Activated T-cell treated with anti-CD3 and anti-CD28 coated beads, Interleukin-2, amount 50 U/mL, for 4 hours (primary cell): Measurements from ENCODE around the gene FZR1. TPM values are rescaled to one million over a fixed set of nuclear protein-coding genes. Genes with fewer than 3 reads are reported as not detected.
"Not testable (repeated sequence)": the region's sequence is repeated elsewhere in the genome, so short reads cannot be mapped to it uniquely, and the experiment has no call there.

Experiments used
- ATAC-seq, 2 donors: fragments of 200-7000 bp; cut with Tn5 transposase; one replicate each; pipeline ENCODE4 v1.10.0; 2021
- DNase-seq: peaks from one replicate; pipeline ENCODE4 v3.0.0-alpha.2; 2020
- H3K27me3 Mint-ChIP-seq: one replicate; pipeline ENCODE4 v1.8.0; 2021; ENCODE audit warnings: low read depth, mixed read lengths
- H3K36me3 Mint-ChIP-seq: one replicate; pipeline ENCODE4 v1.8.0; 2022; ENCODE audit warnings: mixed read lengths; ENCODE audit not compliant: insufficient read depth
- H3K4me1 Mint-ChIP-seq: one replicate; pipeline ENCODE4 v1.8.0; 2021; ENCODE audit warnings: low read depth, mixed read lengths
- H3K4me3 Mint-ChIP-seq: one replicate; pipeline ENCODE4 v1.8.0; 2021; ENCODE audit warnings: mild to moderate bottlenecking, moderate library complexity, mixed read lengths
- H3K9me3 Mint-ChIP-seq: one replicate; pipeline ENCODE4 v1.8.0; 2021; ENCODE audit warnings: mixed read lengths
- total RNA-seq, 3 donors: library from RNA; stranded (reverse); gene quantifications; one replicate each; pipeline ENCODE4 v1.2.1, GENCODE V29; 2021

FZR1 gene
- total RNA-seq, 3 donors from 2014 or later: 30.4 to 38.1 (median 33.2) TPM

DNA sequence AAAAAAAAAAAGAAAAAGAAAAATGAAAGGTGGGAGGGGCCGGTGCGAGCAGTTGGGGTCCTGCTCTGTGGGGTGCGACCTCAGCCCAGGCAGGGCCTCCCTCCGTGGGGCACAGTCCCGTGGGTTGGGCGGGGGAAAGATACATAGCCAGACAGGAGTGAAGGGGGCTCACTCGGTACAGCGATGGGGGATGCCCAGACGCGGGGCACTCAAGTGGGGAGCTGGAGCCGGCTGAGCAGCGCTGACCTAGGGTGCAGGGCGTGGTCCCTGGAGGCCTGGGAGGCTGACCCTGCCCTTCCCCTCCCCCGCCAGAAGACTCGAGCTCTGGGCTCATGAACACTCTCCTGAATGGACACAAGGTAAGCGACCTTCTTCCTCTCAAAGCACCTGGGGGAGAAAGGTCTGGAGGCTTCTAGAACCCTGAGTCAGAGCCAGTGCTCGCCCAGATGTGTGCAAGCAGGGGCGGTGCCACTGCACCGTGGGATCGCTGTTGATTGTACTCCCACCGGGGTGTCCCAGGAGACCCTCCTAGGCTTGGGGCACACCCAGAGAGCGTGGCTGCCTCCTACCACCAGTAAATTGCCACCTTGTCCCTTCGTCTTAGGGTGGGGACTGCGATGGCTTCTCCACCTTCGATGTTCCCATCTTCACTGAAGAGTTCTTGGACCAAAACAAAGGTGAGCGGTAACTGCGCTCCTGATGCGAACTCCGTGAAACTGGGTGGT is 70.0 kb downstream of the FZR1 start:
- DNase-seq (no peak), ATAC-seq (no peak)
- no peaks in the 10 kb centered on the region for H3K9me3 Mint-ChIP-seq
- peaks cover 9% of the 10 kb centered on the region for H3K36me3 Mint-ChIP-seq
- H3K4me1 Mint-ChIP-seq: peaks cover 12% of the 10 kb centered on the region
- H3K4me3 Mint-ChIP-seq: no peak overlapping the region
- H3K27me3 Mint-ChIP-seq: no peaks in the 10 kb centered on the region

DNA sequence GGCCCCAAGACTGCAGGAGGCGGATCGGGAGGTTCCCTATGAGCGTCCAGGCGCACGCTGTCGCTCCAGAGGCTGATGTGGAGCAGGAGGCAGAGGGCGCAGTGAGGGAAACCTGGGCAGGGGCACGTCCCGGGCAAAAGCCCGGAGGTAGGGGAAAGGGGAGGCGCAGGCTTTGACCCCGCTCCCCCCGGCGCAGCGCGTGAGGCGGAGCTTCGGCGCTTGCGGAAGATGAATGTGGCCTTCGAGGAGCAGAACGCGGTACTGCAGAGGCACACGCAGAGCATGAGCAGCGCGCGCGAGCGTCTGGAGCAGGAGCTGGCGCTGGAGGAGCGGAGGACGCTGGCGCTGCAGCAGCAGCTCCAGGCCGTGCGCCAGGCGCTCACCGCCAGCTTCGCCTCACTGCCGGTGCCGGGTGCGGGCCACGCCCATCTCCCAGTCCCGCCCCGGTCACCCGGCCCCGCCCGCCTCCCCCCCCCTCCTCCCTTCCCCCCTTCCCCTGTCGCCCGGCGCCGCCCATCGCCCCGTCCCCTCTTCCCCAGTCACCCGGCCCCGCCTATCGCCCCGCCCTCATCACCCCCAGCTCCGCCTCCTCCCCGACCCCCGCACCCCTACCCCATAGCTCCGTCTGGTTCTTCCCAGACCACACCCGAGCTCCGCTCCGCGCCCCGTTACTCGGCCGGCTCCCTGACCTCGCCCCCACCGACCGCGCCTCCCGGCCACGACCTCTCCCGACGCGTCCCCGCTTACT is 70.8 kb downstream of the FZR1 start:
- H3K36me3 Mint-ChIP-seq: peaks cover 9% of the 10 kb centered on the region
- ATAC-seq: no peak
- H3K4me1 Mint-ChIP-seq: peaks cover 8% of the 10 kb centered on the region

DNA sequence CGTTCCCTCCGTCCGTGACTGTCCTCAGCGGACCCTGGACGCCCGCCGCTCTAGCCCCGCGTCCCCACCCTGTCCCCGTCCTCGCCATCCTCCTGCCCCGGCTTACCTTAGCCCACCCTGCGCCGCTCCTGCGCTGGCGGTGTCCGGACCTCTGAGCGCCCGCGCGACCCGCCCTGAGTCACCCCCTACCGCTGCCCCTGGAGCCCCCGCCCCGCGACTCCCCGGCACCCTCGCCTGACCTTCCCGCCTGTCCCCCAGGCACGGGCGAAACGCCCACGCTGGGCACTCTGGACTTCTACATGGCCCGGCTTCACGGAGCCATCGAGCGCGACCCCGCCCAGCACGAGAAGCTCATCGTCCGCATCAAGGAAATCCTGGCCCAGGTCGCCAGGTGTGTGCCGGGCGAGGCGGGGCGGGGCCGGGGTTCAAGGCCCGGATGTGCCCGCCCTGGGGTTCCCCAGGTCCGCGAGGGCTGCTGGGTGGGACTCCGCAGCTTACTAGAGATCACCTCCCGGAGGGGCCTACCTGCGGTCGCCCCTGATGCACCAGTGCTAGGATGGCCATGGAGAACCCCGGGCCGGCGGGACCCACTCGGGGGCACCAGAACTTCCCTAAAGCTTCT is 71.7 kb downstream of the FZR1 start:
- DNase-seq (no peak), ATAC-seq (no peak)
- Mint-ChIP-seq H3K36me3 (peaks cover 9% of the 10 kb centered on the region), H3K9me3 (no peaks in the 10 kb centered on the region), H3K27me3 (no peaks in the 10 kb centered on the region), H3K4me3 (no peak overlapping the region), H3K4me1 (peaks cover 4% of the 10 kb centered on the region)

More for the DNA sequence above, 70.8 kb downstream of the FZR1 start:
- H3K27me3 Mint-ChIP-seq: no peaks in the 10 kb centered on the region
- no peaks in the 10 kb centered on the region for H3K9me3 Mint-ChIP-seq
- DNase-seq: no peak
- H3K4me3 Mint-ChIP-seq: no peak overlapping the region

DNA sequence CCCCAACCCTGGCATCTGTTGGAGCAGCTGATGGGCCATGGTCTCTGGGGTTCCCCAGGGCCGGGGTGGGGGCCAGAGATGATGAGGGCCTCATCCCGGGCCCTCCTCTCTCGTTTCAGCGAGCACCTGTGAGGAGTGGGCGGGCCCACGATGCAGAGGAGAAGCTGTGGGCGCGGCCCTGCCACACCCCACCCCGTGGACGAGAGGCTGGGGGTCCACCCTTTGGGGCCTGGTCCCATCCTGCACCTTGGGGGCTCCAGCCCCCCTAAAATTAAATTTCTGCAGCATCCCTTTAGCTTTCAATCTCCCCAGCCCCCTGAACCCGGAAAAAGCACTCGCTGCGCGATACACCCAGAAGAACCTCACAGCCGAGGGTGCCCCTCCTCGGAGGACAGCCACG is 72.3 kb downstream of the FZR1 start:
- H3K36me3 Mint-ChIP-seq: peaks cover 9% of the 10 kb centered on the region
- no peak for DNase-seq
- ATAC-seq: no peak
- H3K9me3 Mint-ChIP-seq: no peaks in the 10 kb centered on the region
- peaks cover 4% of the 10 kb centered on the region for H3K4me1 Mint-ChIP-seq
- no peaks in the 10 kb centered on the region for H3K27me3 Mint-ChIP-seq
- no peak overlapping the region for H3K4me3 Mint-ChIP-seq

DNA sequence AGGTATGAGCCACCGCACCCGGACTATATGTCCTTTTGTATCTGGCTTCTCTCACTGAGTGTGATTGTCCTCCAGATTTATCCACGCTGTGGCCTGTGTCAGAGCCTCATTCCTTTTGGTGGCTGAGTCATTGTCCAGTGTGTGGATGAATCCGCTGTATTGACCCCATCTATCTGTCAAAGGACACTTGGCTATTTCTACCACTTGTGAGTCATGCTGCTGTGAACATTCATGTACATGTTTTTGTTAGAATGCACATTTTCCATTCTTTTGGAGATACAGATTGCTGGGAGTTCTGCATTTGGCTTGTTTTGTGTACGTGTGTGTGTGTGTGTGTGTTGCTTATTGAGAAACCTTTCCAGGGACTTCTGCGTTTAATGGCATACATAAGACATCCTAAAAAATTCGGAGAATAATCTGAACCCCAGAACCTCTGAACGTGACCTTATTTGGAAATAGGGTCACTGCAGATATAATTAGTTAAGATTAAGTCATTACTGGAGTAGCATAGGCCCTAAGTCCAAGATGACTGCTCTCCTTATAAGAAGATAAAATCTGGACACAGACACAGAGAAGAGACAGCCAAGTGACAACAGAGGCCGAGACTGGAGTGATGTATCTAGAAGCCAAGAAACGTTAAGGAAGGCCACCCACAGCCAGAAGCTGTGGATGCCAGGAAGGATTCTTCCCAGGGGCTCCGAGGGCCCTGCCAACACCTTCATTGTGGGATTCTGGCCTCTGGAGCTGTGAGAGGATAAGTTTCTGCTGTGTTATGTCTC is 74.2 kb downstream of the FZR1 start:
- no peak for DNase-seq
- H3K36me3 Mint-ChIP-seq: peaks cover 2% of the 10 kb centered on the region

DNA sequence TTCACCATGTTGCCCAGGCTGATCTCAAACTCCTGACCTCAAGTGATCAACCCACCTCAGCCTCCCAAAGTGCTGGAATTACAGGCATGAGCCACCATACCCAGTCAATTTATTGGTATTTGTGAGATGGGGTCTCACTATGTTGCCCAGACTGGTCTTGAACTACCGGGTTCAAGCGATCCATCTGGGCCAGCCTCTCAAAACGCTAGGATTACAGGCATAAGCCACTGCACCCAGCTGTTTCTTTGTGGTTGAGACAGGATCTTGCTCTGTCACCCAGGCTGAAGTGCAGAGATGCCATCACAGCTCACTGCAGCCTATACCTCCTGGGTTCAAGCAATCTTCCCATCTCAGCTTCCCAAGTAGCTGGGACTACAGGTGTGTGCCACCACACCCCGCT is 75.7 kb downstream of the FZR1 start:
- not testable (repeated sequence) for ATAC-seq, H3K4me3 Mint-ChIP-seq, H3K4me1 Mint-ChIP-seq, DNase-seq, H3K27me3 Mint-ChIP-seq, H3K9me3 Mint-ChIP-seq, H3K36me3 Mint-ChIP-seq

More for the DNA sequence above, 74.2 kb downstream of the FZR1 start:
- Mint-ChIP-seq H3K27me3 (no peaks in the 10 kb centered on the region), H3K4me1 (no peaks in the 10 kb centered on the region), H3K4me3 (no peak overlapping the region), H3K9me3 (no peaks in the 10 kb centered on the region)
- no peak for ATAC-seq

DNA sequence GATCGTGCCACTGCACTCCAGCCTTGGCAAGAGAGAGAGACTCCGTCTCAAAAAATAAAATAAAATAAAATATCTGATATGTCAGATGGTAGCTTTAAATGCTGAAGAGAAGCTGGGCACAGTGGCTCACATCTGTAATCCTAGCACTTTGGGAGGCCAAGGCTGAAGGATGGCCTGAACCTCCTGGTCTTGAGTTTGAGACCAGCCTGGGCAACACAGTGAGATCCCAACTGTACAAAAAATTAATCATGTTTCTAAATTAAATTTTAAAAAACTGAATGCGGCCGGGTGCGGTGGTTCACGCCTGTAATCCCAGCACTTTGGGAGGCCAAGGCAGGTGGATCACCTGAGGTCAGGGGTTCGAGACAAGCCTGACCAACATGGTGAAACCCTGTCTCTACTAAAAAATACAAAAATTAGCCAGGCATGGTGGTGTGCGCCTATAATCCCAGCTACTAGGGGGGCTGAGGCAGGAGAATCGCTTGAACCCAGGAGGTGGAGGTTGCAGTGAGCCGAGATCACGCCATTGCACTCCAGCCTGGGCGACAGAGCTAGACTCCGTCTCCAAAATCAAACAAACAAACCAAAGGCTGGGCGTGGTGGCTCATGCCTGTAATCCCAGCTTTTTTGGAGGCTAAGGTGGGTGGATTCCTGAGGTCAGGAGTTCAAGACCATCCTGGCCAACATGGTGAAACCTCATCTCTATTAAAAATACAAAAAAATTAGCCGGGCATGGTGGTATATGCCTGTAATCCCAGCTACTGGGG is 78.1 kb downstream of the FZR1 start:
- not testable (repeated sequence) for H3K4me3 Mint-ChIP-seq, DNase-seq, H3K4me1 Mint-ChIP-seq, ATAC-seq, H3K9me3 Mint-ChIP-seq, H3K27me3 Mint-ChIP-seq, H3K36me3 Mint-ChIP-seq

DNA sequence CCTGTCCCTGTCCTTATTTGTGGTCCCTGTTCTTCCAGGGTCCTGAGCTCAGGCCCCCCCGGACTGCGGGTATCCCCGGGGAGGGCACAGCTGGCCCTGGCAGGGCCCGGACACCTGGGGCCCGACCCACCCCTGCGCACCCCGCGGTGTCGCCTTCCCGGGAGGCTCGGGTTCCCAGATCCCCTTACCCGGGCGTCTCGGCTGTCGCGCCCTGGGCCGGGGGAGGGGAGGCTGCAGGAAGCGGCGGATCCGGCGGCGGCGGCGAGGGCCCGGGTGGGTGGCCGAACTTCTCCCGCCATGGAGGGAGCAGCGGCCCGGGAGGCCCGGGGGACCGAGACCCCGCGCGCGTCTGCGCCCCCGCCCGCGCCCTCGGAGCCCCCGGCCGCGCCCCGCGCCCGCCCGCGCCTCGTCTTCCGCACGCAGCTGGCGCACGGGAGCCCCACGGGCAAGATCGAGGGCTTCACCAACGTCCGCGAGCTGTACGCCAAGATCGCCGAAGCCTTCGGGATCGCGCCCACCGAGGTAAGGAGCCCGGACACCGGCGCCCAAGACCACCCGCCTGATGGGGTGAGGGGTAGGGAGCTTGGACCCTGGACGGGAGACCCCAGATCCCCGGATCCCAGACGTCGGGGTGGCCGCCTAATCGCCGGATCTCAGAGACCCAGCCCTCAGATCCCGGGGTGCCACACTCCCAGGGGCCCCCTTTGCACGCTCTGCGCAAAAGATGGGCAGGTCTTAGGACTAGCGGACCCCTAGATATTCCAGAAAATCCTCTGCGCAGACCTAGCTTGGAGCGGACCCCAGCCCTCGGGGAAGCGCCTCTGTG is 79.4 kb downstream of the FZR1 start, which contains the start of gene GIPC3:
GIPC3 (plus strand) TSS at position 178 of the 826 bp plus-strand sequence; CDS start at position 298, 120 bp downstream.
- H3K4me3 Mint-ChIP-seq: peak within 1 kb of the TSS; percentile 33
- ATAC-seq (peak; percentile 50 to 59), DNase-seq (no peak)
- no peaks in the 10 kb centered on the region for H3K36me3 Mint-ChIP-seq
- no peaks in the 10 kb centered on the region for H3K4me1 Mint-ChIP-seq
- no peaks in the 10 kb centered on the region for H3K9me3 Mint-ChIP-seq
- no peaks in the 10 kb centered on the region for H3K27me3 Mint-ChIP-seq

DNA sequence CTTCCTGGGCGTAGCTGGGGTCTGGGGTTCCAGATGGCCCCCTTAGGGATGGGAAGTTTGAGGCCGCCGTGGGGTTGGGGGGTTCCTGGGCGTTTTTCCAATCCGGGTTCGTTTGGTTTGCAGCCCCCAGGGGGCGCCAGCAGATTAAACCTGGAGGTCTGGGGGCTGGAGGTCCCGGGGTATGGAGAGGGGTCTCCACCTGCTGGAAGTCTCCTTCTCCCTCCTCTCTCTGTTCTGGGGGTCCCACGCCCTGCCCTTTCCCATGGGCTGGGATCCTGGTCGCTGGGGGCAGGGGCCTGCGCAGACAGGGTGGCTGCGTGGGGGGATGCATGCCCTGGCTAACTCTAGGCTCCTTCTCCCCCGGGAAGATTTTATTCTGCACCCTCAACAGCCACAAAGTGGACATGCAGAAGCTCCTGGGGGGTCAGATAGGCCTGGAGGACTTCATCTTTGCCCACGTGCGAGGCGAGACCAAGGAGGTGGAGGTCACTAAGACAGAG is 80.1 kb downstream of the FZR1 start:
- Mint-ChIP-seq H3K27me3 (no peaks in the 10 kb centered on the region), H3K9me3 (no peaks in the 10 kb centered on the region), H3K4me1 (no peaks in the 10 kb centered on the region), H3K4me3 (peak overlapping the region; percentile 33), H3K36me3 (no peaks in the 10 kb centered on the region)
- DNase-seq: peak; percentile 47
- ATAC-seq: peak in 1 of 2 donors; percentile 54

DNA sequence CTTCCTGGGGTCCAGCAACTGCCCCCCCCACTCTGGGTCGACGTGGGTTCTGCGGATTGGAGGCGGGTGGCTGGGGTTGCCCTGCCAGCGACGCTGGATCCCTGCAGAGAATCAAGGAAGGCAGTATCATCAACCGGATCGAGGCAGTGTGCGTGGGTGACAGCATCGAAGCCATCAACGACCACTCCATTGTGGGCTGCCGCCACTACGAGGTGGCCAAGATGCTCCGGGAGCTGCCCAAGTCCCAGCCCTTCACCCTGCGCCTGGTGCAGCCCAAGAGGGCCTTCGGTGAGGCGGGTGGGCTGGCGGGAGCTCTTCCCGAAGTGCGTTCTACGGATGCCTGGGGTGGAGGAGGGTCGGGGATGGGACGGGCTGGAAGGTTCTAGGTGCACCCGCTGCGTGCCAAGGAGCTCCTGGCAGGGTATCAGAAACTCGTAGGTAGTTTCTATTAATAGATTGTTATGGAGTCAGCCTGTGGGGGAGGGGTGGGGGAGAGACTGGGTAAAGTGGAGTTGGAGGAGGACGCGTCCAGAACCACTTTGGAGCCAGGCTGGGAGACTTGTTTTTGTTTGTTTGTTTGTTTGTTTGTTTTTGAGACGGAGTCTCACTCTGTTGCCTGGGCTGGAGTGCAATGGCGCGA is 80.7 kb downstream of the FZR1 start:
- Mint-ChIP-seq H3K27me3 (no peaks in the 10 kb centered on the region), H3K9me3 (no peaks in the 10 kb centered on the region), H3K4me1 (no peaks in the 10 kb centered on the region), H3K4me3 (no peak overlapping the region), H3K36me3 (no peaks in the 10 kb centered on the region)
- DNase-seq: no peak
- no peak for ATAC-seq
